CD4-positive, alpha-beta memory T cell (primary cell): ENCODE results near the gene UXS1. TPM values are rescaled to one million over a fixed set of nuclear protein-coding genes. Genes with fewer than 3 reads are reported as not detected.
"Not testable (repeated sequence)": the region's sequence is repeated elsewhere in the genome, so short reads cannot be mapped to it uniquely, and the experiment has no call there.

Experiments
- CTCF ChIA-PET: fragments of 350-600 bp; sonication (Branson Sonifier 250); formaldehyde crosslinking; loops from one replicate; lab custom pipeline; 2021; ENCODE audit warnings: inconsistent platforms; ENCODE audit not compliant: partially characterized antibody; lab: Charles Lee
- POLR2A ChIA-PET: fragments of 350-600 bp; sonication (Branson Sonifier 250); formaldehyde crosslinking; loops from one replicate; lab custom pipeline; 2021; ENCODE audit not compliant: partially characterized antibody; lab: Charles Lee
- DNase-seq, 5 donors: peaks; one replicate each; pipeline versions ENCODE4 v3.0.0 to v3.0.0-alpha.2; 2020 to 2022; ENCODE audit warnings: mixed read lengths in 1 of 5
- H3K27ac ChIP-seq: one replicate; pipeline ENCODE4 v1.7.0; 2013; ENCODE audit warnings: low read depth, low read length
- H3K27me3 ChIP-seq: 2 replicates; pipeline ENCODE4 v1.7.0; 2013; ENCODE audit warnings: mild to moderate bottlenecking, low read length, moderate library complexity; ENCODE audit not compliant: insufficient read depth
- H3K36me3 ChIP-seq: 2 replicates; pipeline ENCODE4 v1.7.0; 2013; ENCODE audit warnings: mild to moderate bottlenecking, low read length, moderate library complexity; ENCODE audit not compliant: insufficient read depth
- H3K4me1 ChIP-seq: 2 replicates; pipeline ENCODE4 v1.7.0; 2013; ENCODE audit warnings: mild to moderate bottlenecking, low read length, moderate library complexity; ENCODE audit not compliant: insufficient read depth
- H3K4me3 ChIP-seq, 2 donors: one replicate each; pipeline ENCODE4 v1.7.0; 2013; ENCODE audit warnings: low read length in 2 of 2, mild to moderate bottlenecking in 1 of 2
- H3K9me3 ChIP-seq, 2 donors: one replicate each; pipeline ENCODE4 v1.7.0; 2013; ENCODE audit warnings: low read length in 2 of 2, control low read depth in 1 of 2; ENCODE audit not compliant: control insufficient read depth in 1 of 2
- H3K27ac Mint-ChIP-seq, 7 donors: one replicate each; pipeline ENCODE4 v1.8.0; 2020 to 2021; ENCODE audit warnings: mixed read lengths in 7 of 7, mild to moderate bottlenecking in 6 of 7, inconsistent platforms in 3 of 7, moderate library complexity in 3 of 7
- H3K27me3 Mint-ChIP-seq, 2 donors: one replicate each; pipeline ENCODE4 v1.8.0; 2020 to 2021; ENCODE audit warnings: mixed read lengths in 2 of 2
- H3K36me3 Mint-ChIP-seq, 2 donors: one replicate each; pipeline ENCODE4 v1.8.0; 2020 to 2021; ENCODE audit warnings: mixed read lengths in 2 of 2, inconsistent platforms in 1 of 2, mild to moderate bottlenecking in 1 of 2
- H3K4me1 Mint-ChIP-seq, 4 donors: one replicate each; pipeline ENCODE4 v1.8.0; 2020 to 2021; ENCODE audit warnings: mixed read lengths in 4 of 4, mild to moderate bottlenecking in 1 of 4
- H3K4me3 Mint-ChIP-seq, 8 donors: one replicate each; pipeline ENCODE4 v1.8.0; 2020 to 2021; ENCODE audit warnings: mixed read lengths in 8 of 8, mild to moderate bottlenecking in 7 of 8, moderate library complexity in 6 of 8, inconsistent platforms in 3 of 8
- H3K9me3 Mint-ChIP-seq, 8 donors: one replicate each; pipeline ENCODE4 v1.8.0; 2020 to 2021; ENCODE audit warnings: mixed read lengths in 8 of 8, mild to moderate bottlenecking in 5 of 8, inconsistent platforms in 3 of 8, moderate library complexity in 1 of 8
- intact Hi-C: fragments of 100-400 bp; cut with micrococcal nuclease; formaldehyde crosslinking; loops from one replicate; pipeline ENCODE4 v1.15.1; 2023
- polyA plus RNA-seq, 2 donors: library from polyadenylated mRNA; unstranded; fragments of 300-500 nt; fragmentation: Illumina TruSeq; gene quantifications; one replicate each; pipeline ENCODE4 v1.2.3, GENCODE V29; 2021
- total RNA-seq, 2 experiments: library from RNA; stranded (reverse); gene quantifications; one replicate each; pipeline ENCODE4 v1.2.3, GENCODE V29; 2021

Gene UXS1
- total and polyA plus RNA-seq, 4 experiments from 2014 or later = 87.2 to 150 (median 118) TPM

GRCh38 chr2:106219813-106220212 is 25.7 kb upstream of the UXS1 start:
- H3K27ac Mint-ChIP-seq = no peak overlapping the region
- DNase-seq = no peak

GRCh38 chr2:106219157-106219556 is 25.1 kb upstream of the UXS1 start:
- H3K4me3 Mint-ChIP-seq, H3K9me3 Mint-ChIP-seq, H3K36me3 ChIP-seq, DNase-seq, H3K27ac ChIP-seq, POLR2A ChIA-PET, H3K4me1 Mint-ChIP-seq, intact Hi-C loops, H3K27me3 ChIP-seq, CTCF ChIA-PET, H3K9me3 ChIP-seq, H3K4me1 ChIP-seq, H3K27me3 Mint-ChIP-seq, H3K4me3 ChIP-seq, H3K36me3 Mint-ChIP-seq, H3K27ac Mint-ChIP-seq: not testable (repeated sequence)

More at GRCh38 chr2:106219813-106220212, 25.7 kb upstream of the UXS1 start:
- Histone ChIP-seq H3K4me1 (no peaks in the 10 kb centered on the region), H3K36me3 (no peaks in the 10 kb centered on the region), H3K9me3 (no peaks in the 10 kb centered on the region), H3K27ac (no peak overlapping the region), H3K27me3 (no peaks in the 10 kb centered on the region), H3K4me3 (no peak overlapping the region)
- ChIA-PET POLR2A (interaction anchor here (0.6 kb wide), 1 partner anchor 56 kb away, joined by 3 read pairs; no protein-coding TSS in a partner anchor), CTCF (no interaction called here)
- peaks cover 0 to 4% (median 0%) of the 10 kb centered on the region in 8 donors for H3K9me3 Mint-ChIP-seq
- H3K4me3 Mint-ChIP-seq = no peak overlapping the region
- intact Hi-C loops = no loop called here
- no peaks in the 10 kb centered on the region for H3K36me3 Mint-ChIP-seq
- H3K4me1 Mint-ChIP-seq = peaks cover 0 to 2% (median 0%) of the 10 kb centered on the region in 4 donors
- H3K27me3 Mint-ChIP-seq = peaks cover 0 to 5% of the 10 kb centered on the region in 2 donors

- intact Hi-C loops = no loop called here
- Histone ChIP-seq H3K27ac (no peak overlapping the region), H3K27me3 (no peaks in the 10 kb centered on the region), H3K4me3 (no peak overlapping the region), H3K4me1 (peaks cover 10% of the 10 kb centered on the region), H3K36me3 (no peaks in the 10 kb centered on the region), H3K9me3 (no peaks in the 10 kb centered on the region)
- no peak for DNase-seq
- Mint-ChIP-seq H3K36me3 (peaks cover 0 to 17% of the 10 kb centered on the region in 2 donors), H3K27me3 (peaks cover 0 to 4% of the 10 kb centered on the region in 2 donors), H3K4me3 (no peak overlapping the region), H3K27ac (no peak overlapping the region), H3K9me3 (peaks cover 0 to 17% (median 5%) of the 10 kb centered on the region in 8 donors), H3K4me1 (peaks cover 9 to 18% (median 12%) of the 10 kb centered on the region in 4 donors)
- ChIA-PET POLR2A (no interaction called here), CTCF (interaction anchor here (1.3 to 1.4 kb wide), 2 partner anchors 16 to 103 kb away, joined by 3 to 7 read pairs; no protein-coding TSS in a partner anchor)
These were observed 14.8 kb upstream of the UXS1 start for GRCh38 chr2:106208874-106209273.

GRCh38 chr2:106208399-106208798 is 14.3 kb upstream of the UXS1 start:
- POLR2A ChIA-PET = no interaction called here
- H3K4me1 ChIP-seq = peaks cover 10% of the 10 kb centered on the region
- no peak overlapping the region for H3K27ac ChIP-seq
- H3K36me3 ChIP-seq = no peaks in the 10 kb centered on the region
- H3K4me1 Mint-ChIP-seq = peaks cover 9 to 22% (median 12%) of the 10 kb centered on the region in 4 donors
- peak overlapping the region in 1 of 7 donors; percentile 45 for H3K27ac Mint-ChIP-seq
- H3K4me3 Mint-ChIP-seq = no peak overlapping the region
- CTCF ChIA-PET = interaction anchor here (1.3 to 1.4 kb wide), 2 partner anchors 16 to 103 kb away, joined by 3 to 7 read pairs; no protein-coding TSS in a partner anchor
- peaks cover 0 to 4% of the 10 kb centered on the region in 2 donors for H3K27me3 Mint-ChIP-seq
- H3K27me3 ChIP-seq = no peaks in the 10 kb centered on the region
- H3K36me3 Mint-ChIP-seq = peaks cover 0 to 17% of the 10 kb centered on the region in 2 donors
- intact Hi-C loops = no loop called here
- H3K9me3 ChIP-seq = no peaks in the 10 kb centered on the region
- DNase-seq = no peak
- no peak overlapping the region for H3K4me3 ChIP-seq
- peaks cover 0 to 17% (median 5%) of the 10 kb centered on the region in 8 donors for H3K9me3 Mint-ChIP-seq

GRCh38 chr2:106207246-106207645 is 13.1 kb upstream of the UXS1 start:
- CTCF ChIA-PET = no interaction called here
- H3K4me3 Mint-ChIP-seq = no peak overlapping the region
- H3K9me3 ChIP-seq = no peaks in the 10 kb centered on the region

GRCh38 chr2:106205488-106205887 is 11.4 kb upstream of the UXS1 start:
- no peaks in the 10 kb centered on the region for H3K27me3 ChIP-seq
- Mint-ChIP-seq H3K27ac (peak overlapping the region in 4 of 7 donors; percentile 34 to 91 (median 64)), H3K9me3 (peaks cover 0 to 17% (median 5%) of the 10 kb centered on the region in 8 donors), H3K4me1 (peaks cover 9 to 27% (median 12%) of the 10 kb centered on the region in 4 donors), H3K27me3 (peaks cover 0 to 6% of the 10 kb centered on the region in 2 donors), H3K4me3 (peak overlapping the region in 6 of 8 donors; percentile 8 to 70 (median 40)), H3K36me3 (peaks cover 0 to 17% of the 10 kb centered on the region in 2 donors)
- ChIA-PET POLR2A (interaction anchor here (3.0 kb wide), 1 partner anchor 45 kb away, joined by 10 read pairs; no protein-coding TSS in a partner anchor), CTCF (no interaction called here)
- peaks cover 10% of the 10 kb centered on the region for H3K4me1 ChIP-seq
- no peaks in the 10 kb centered on the region for H3K36me3 ChIP-seq
- peak in 3 of 5 donors; percentile 12 to 29 (median 28) for DNase-seq
- H3K4me3 ChIP-seq = no peak overlapping the region
- no peak overlapping the region for H3K27ac ChIP-seq
- H3K9me3 ChIP-seq = no peaks in the 10 kb centered on the region
- intact Hi-C loops = no loop called here

More at GRCh38 chr2:106207246-106207645, 13.1 kb upstream of the UXS1 start:
- POLR2A ChIA-PET = no interaction called here
- H3K27me3 ChIP-seq = no peaks in the 10 kb centered on the region
- H3K36me3 Mint-ChIP-seq = peaks cover 0 to 17% of the 10 kb centered on the region in 2 donors
- H3K9me3 Mint-ChIP-seq = peaks cover 0 to 17% (median 5%) of the 10 kb centered on the region in 8 donors
- DNase-seq = no peak
- peaks cover 0 to 4% of the 10 kb centered on the region in 2 donors for H3K27me3 Mint-ChIP-seq
- intact Hi-C loops = no loop called here
- peak overlapping the region in 1 of 7 donors; percentile 11 for H3K27ac Mint-ChIP-seq
- no peak overlapping the region for H3K4me3 ChIP-seq
- H3K27ac ChIP-seq = no peak overlapping the region
- no peaks in the 10 kb centered on the region for H3K36me3 ChIP-seq
- H3K4me1 ChIP-seq = peaks cover 10% of the 10 kb centered on the region
- peaks cover 9 to 27% (median 12%) of the 10 kb centered on the region in 4 donors for H3K4me1 Mint-ChIP-seq

- H3K4me3 ChIP-seq, H3K36me3 ChIP-seq, H3K9me3 ChIP-seq, DNase-seq, CTCF ChIA-PET, H3K4me3 Mint-ChIP-seq, H3K4me1 ChIP-seq, H3K27ac Mint-ChIP-seq, H3K27ac ChIP-seq, H3K27me3 Mint-ChIP-seq, intact Hi-C loops, H3K27me3 ChIP-seq: not testable (repeated sequence)
- Mint-ChIP-seq H3K4me1 (peaks cover 9 to 27% (median 12%) of the 10 kb centered on the region in 4 donors), H3K9me3 (peaks cover 0 to 17% (median 5%) of the 10 kb centered on the region in 8 donors), H3K36me3 (peaks cover 0 to 17% of the 10 kb centered on the region in 2 donors)
- POLR2A ChIA-PET = interaction anchor here (1.0 to 3.0 kb wide), 2 partner anchors 44 to 104 kb away, joined by 3 to 10 read pairs; no protein-coding TSS in a partner anchor
These were observed 10.4 kb upstream of the UXS1 start for GRCh38 chr2:106204551-106204950.
